Endodermal cell (in vitro differentiated cells): ENCODE results near the gene COL26A1. TPM values are rescaled to one million over a fixed set of nuclear protein-coding genes. Genes with fewer than 3 reads are reported as not detected.
"Not testable (repeated sequence)": the region's sequence is repeated elsewhere in the genome, so short reads cannot be mapped to it uniquely, and the experiment has no call there.

Experiments used
- DNase-seq: peaks from one replicate; pipeline ENCODE4 v3.0.0-alpha.2; 2017
- H3K27ac ChIP-seq: 2 replicates; pipeline ENCODE4 v1.5.1; 2013; ENCODE audit warnings: mild to moderate bottlenecking, low read depth, low read length, moderate library complexity
- H3K27me3 ChIP-seq: 2 replicates; pipeline ENCODE4 v1.6.1; 2013; ENCODE audit warnings: mild to moderate bottlenecking, low read length, moderate library complexity; ENCODE audit not compliant: insufficient read depth, control insufficient read depth, poor library complexity, severe bottlenecking
- H3K36me3 ChIP-seq: 2 replicates; pipeline ENCODE4 v1.7.0; 2013; ENCODE audit warnings: mild to moderate bottlenecking, low read length, moderate library complexity; ENCODE audit not compliant: control insufficient read depth, insufficient read depth
- H3K4me1 ChIP-seq: one replicate; pipeline ENCODE4 v1.7.0; 2013; ENCODE audit warnings: low read length; ENCODE audit not compliant: control insufficient read depth, insufficient read depth
- H3K4me3 ChIP-seq: 2 replicates; pipeline ENCODE4 v1.5.1; 2013; ENCODE audit warnings: mild to moderate bottlenecking, low read length, moderate library complexity
- H3K9ac ChIP-seq: 2 replicates; pipeline ENCODE4 v1.6.1; 2013; ENCODE audit warnings: mild to moderate bottlenecking, low read length, moderate library complexity; ENCODE audit not compliant: poor library complexity, severe bottlenecking; ENCODE audit errors: extremely low read depth
- H3K9me3 ChIP-seq: 2 replicates; pipeline ENCODE4 v1.6.1; 2013; ENCODE audit warnings: mild to moderate bottlenecking, low read length, moderate library complexity; ENCODE audit not compliant: control insufficient read depth
- H3K27ac Mint-ChIP-seq: 2 replicates; pipeline ENCODE4 v1.8.0; 2020; ENCODE audit warnings: mixed read lengths
- H3K27me3 Mint-ChIP-seq: 2 replicates; pipeline ENCODE4 v1.8.0; 2021; ENCODE audit warnings: mild to moderate bottlenecking, mixed read lengths; ENCODE audit not compliant: insufficient read depth
- H3K36me3 Mint-ChIP-seq: 2 replicates; pipeline ENCODE4 v1.8.0; 2020; ENCODE audit warnings: low read depth, mixed read lengths
- H3K4me1 Mint-ChIP-seq: 2 replicates; pipeline ENCODE4 v1.8.0; 2020; ENCODE audit warnings: mixed read lengths
- H3K4me3 Mint-ChIP-seq: 2 replicates; pipeline ENCODE4 v1.8.0; 2020; ENCODE audit warnings: mild to moderate bottlenecking, moderate library complexity, mixed read lengths
- H3K9me3 Mint-ChIP-seq: 2 replicates; pipeline ENCODE4 v1.8.0; 2020; ENCODE audit warnings: mild to moderate bottlenecking, mixed read lengths
- WGBS, 2 experiments: methylation state at CpG; one replicate each; pipeline versions ENCODE4 v1.1.5 to v1.1.7; 2013; ENCODE audit warnings: missing lambda C conversion rate in 2 of 2, mixed read lengths in 1 of 2; ENCODE audit not compliant: insufficient coverage in 1 of 2, insufficient read length in 1 of 2; 5-methylcytosine and 5-hydroxymethylcytosine counted together
- total RNA-seq, 2 donors: library from RNA; stranded (reverse); fragmentation: NEBNext Ultra II Directional in 1 of 2; extraction: Animal tissue kit (Norgen Biotek cat#: 25700) in 1 of 2; gene quantifications; 2 replicates in 1 of 2; 3 replicates in 1 of 2; pipeline ENCODE4 v1.2.1, GENCODE V29; 2021
- TF ChIP-seq, protein P1 (sequence below): fragments of 200-600 bp; sonication (generic); conservative IDR thresholded peaks from 2 replicates; pipeline ENCODE4 v1.5.0; 2021; ENCODE audit warnings: antibody characterized with exemption, mild to moderate bottlenecking

Gene COL26A1
- total RNA-seq, 2 donors from 2014 or later = 41.2 to 47.0 TPM

DNA sequence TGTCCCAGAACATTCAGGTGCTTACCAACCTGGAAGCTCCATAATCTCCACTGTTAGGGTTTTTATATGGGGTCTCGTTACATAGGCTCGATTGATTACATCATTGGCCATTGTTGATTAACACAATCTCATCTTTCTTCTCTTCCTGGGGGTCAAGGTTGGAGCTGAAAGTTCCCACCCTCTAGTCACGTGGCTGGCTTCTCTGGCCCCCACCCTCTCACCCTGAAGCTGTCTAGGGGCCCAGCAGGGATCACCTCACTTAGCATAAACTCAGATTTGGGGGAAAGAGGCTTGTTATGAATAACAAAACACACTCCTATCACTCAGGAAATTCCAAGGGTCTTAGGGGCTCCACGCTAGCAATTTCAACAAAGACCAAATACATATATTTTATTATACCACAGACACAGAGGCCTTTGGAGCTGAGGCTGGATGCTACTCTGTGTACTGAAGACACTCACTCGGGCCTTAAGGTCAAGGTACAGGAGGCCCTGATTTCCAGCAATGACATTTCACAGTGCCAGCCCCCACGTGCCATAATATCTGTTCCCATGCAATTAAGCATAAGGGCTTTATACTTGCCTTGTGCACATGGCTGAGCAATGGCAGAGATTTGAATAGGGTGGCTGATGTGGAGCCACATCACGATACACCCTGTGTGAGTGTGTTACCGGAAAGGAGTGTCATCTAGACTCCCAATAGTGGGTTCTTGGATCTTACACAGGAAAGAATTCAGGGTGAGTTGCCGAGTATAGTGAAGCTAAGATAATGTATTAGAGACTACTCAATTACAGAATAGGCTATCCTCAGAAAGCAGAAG lies 108.2 kb downstream of the COL26A1 start:
- TF ChIP-seq, protein P1, sequence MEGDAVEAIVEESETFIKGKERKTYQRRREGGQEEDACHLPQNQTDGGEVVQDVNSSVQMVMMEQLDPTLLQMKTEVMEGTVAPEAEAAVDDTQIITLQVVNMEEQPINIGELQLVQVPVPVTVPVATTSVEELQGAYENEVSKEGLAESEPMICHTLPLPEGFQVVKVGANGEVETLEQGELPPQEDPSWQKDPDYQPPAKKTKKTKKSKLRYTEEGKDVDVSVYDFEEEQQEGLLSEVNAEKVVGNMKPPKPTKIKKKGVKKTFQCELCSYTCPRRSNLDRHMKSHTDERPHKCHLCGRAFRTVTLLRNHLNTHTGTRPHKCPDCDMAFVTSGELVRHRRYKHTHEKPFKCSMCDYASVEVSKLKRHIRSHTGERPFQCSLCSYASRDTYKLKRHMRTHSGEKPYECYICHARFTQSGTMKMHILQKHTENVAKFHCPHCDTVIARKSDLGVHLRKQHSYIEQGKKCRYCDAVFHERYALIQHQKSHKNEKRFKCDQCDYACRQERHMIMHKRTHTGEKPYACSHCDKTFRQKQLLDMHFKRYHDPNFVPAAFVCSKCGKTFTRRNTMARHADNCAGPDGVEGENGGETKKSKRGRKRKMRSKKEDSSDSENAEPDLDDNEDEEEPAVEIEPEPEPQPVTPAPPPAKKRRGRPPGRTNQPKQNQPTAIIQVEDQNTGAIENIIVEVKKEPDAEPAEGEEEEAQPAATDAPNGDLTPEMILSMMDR = no peak
- Histone ChIP-seq H3K27ac (no peak overlapping the region), H3K36me3 (no peaks in the 10 kb centered on the region), H3K4me3 (no peak overlapping the region), H3K9me3 (no peaks in the 10 kb centered on the region), H3K9ac (no peak overlapping the region), H3K4me1 (no peaks in the 10 kb centered on the region), H3K27me3 (no peaks in the 10 kb centered on the region)
- no peak for DNase-seq
- no peak overlapping the region for H3K4me3 Mint-ChIP-seq
- no peak overlapping the region for H3K27ac Mint-ChIP-seq
- 81 to 86% methylated on average over 6 to 9 of the region's 9 CpGs for whole genome bisulfite sequencing, 2 experiments
- H3K4me1 Mint-ChIP-seq = peaks cover 7% of the 10 kb centered on the region
- no peaks in the 10 kb centered on the region for H3K27me3 Mint-ChIP-seq
- no peaks in the 10 kb centered on the region for H3K9me3 Mint-ChIP-seq
- peaks cover 1% of the 10 kb centered on the region for H3K36me3 Mint-ChIP-seq

- peaks cover 8% of the 10 kb centered on the region for H3K9me3 Mint-ChIP-seq
- no peak overlapping the region for H3K4me3 ChIP-seq
- no peak overlapping the region for H3K27ac ChIP-seq
- H3K27me3 ChIP-seq = no peaks in the 10 kb centered on the region
- H3K4me1 Mint-ChIP-seq = peaks cover 7% of the 10 kb centered on the region
- no peaks in the 10 kb centered on the region for H3K36me3 ChIP-seq
- no peaks in the 10 kb centered on the region for H3K4me1 ChIP-seq
- H3K9me3 ChIP-seq = peaks cover 13% of the 10 kb centered on the region
- no peak for DNase-seq
- no peaks in the 10 kb centered on the region for H3K27me3 Mint-ChIP-seq
- no peak overlapping the region for H3K27ac Mint-ChIP-seq
- WGBS, 2 experiments = 75 to 85% methylated on average over 2 to 5 of the region's 5 CpGs
- no peak overlapping the region for H3K9ac ChIP-seq
- no peak overlapping the region for H3K4me3 Mint-ChIP-seq
- H3K36me3 Mint-ChIP-seq = peaks cover 4% of the 10 kb centered on the region
- TF ChIP-seq, protein P1 = no peak
Observed at GRCh38 chr7:101474178-101474577, 111.5 kb downstream of the COL26A1 start.

DNA sequence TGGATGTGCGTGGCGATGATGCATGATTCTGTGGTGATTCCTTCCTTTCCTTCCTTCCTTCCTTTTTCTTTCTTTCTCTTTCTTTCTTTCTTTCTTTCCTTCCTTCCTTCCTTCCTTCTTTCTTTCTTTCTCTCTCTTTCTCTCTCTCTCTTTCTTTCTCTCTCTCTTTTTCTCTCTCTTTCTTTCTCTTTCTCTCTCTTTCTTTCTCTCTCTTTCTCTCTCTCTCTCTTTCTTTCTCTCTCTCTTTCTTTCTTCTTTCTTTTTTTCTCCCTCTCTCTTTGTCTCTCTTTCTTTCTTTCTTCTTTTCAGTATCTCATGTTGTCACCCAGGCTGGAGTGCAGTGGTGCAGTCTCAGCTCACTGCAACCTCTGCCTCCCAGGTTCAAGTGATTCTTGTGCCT lies 113.0 kb downstream of the COL26A1 start:
- H3K9me3 Mint-ChIP-seq = peaks cover 18% of the 10 kb centered on the region
- not testable (repeated sequence) for H3K27me3 ChIP-seq, H3K36me3 Mint-ChIP-seq, H3K36me3 ChIP-seq, H3K27ac ChIP-seq, H3K27ac Mint-ChIP-seq, H3K4me3 Mint-ChIP-seq, H3K4me1 ChIP-seq, DNase-seq, H3K4me1 Mint-ChIP-seq, H3K27me3 Mint-ChIP-seq, H3K9ac ChIP-seq, H3K4me3 ChIP-seq
- 67 to 100% methylated on average over 1 of the region's 2 CpGs for WGBS, 2 experiments
- peaks cover 18% of the 10 kb centered on the region for H3K9me3 ChIP-seq
